Measurements from ENCODE around the gene ADAP1.

ADAP1 gene

DNA sequence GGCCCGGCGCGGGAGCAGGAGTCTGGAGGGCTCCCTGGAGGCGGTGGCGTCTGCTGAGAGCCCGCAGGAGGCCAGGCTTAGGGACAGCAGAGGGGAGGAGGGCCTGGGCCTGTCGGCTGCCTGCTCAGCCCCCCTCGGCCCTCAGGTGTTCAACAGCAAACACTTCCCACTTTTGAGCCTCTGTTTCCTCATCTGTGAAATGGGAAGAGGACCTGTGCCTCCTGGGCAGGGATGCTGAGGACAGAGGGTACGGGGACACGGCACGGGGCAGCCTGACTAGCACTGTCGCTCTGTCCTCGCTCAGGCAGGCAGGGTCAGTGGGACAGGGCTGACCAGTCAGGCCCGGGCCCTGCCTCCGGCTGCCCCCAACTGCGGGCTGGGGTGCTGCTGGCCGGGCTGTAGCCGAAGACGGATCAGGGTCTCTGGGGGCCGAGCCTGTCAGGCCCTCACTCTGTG, 29.2 kb upstream of the ADAP1 start:
- no peak overlapping the region for H2AFZ ChIP-seq (ENCODE audit: low read length)
- no peaks in the 10 kb centered on the region for H3K79me2 ChIP-seq (ENCODE audit: insufficient read depth, low read length)
- no peak overlapping the region for H3K4me2 ChIP-seq (ENCODE audit: low read length)
- H3K9ac ChIP-seq (ENCODE audit: low read length) = no peak overlapping the region
- H3K9me3 ChIP-seq (ENCODE audit: low read length) = no peaks in the 10 kb centered on the region
- no peak overlapping the region for H3K4me3 ChIP-seq (ENCODE audit: low read depth, low read length, poor library complexity, severe bottlenecking)
- no peaks in the 10 kb centered on the region for H4K20me1 ChIP-seq (ENCODE audit: insufficient read depth, low read length)
- H3F3A ChIP-seq (ENCODE audit: insufficient read depth, low read length) = no peaks in the 10 kb centered on the region
- TF ChIP-seq EZH2 (IDR thresholded peaks at IDR 0.05; ENCODE audit: borderline replicate concordance, low read length) = no peak
- TF ChIP-seq, protein P1, sequence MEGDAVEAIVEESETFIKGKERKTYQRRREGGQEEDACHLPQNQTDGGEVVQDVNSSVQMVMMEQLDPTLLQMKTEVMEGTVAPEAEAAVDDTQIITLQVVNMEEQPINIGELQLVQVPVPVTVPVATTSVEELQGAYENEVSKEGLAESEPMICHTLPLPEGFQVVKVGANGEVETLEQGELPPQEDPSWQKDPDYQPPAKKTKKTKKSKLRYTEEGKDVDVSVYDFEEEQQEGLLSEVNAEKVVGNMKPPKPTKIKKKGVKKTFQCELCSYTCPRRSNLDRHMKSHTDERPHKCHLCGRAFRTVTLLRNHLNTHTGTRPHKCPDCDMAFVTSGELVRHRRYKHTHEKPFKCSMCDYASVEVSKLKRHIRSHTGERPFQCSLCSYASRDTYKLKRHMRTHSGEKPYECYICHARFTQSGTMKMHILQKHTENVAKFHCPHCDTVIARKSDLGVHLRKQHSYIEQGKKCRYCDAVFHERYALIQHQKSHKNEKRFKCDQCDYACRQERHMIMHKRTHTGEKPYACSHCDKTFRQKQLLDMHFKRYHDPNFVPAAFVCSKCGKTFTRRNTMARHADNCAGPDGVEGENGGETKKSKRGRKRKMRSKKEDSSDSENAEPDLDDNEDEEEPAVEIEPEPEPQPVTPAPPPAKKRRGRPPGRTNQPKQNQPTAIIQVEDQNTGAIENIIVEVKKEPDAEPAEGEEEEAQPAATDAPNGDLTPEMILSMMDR (IDR thresholded peaks at IDR 0.05; ENCODE audit: low read length) = no peak
- H3K36me3 ChIP-seq (ENCODE audit: insufficient read depth, low read length) = no peaks in the 10 kb centered on the region
- H3K27me3 ChIP-seq (ENCODE audit: insufficient read depth, low read length) = peaks cover 5% of the 10 kb centered on the region; the same call in 1 of the 2 replicates
- H3K27ac ChIP-seq (ENCODE audit: low read depth, low read length, poor library complexity, severe bottlenecking) = no peak overlapping the region
- H3K4me1 ChIP-seq (ENCODE audit: insufficient read depth, low read length, severe bottlenecking) = peaks cover 8% of the 10 kb centered on the region
- no peaks in the 10 kb centered on the region for H3K9me2 ChIP-seq (ENCODE audit: low read depth, low read length)

DNA sequence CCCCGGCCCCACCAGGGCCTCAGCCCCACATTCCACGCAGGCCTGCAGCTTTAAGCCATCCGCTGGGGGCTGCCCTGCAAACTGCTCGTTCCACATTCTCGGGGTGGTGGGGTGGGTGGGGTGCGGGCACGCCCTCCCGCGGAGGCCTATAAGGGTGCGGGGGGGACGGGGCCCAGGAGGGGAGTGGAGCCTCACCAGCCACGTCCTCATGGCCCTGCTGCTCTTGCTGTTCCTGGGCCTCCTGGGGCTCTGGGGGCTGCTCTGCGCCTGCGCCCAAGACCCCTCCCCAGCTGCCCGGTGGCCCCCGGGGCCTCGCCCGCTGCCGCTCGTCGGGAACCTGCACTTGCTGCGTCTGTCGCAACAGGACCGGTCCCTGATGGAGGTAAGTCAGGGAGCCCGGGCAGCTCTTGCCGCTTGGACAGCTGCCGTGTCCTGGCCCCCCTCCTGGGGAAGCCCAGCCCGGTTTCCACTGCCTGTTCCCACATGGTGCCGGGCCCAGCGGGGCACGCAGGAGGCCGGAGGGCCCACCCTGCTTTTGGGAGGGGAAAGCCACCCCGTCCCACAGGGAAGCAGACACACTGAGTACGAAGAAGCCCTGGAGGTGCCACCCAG, 28.6 kb upstream of the ADAP1 start, which contains the start of gene CYP2W1:
TSS of gene CYP2W1 (plus strand) at position 178 of the 612 bp plus-strand sequence. CDS start at position 209, 31 bp downstream.
- Histone ChIP-seq H3K4me3 (ENCODE audit: low read depth, low read length, poor library complexity, severe bottlenecking) (no peak within 1 kb of the TSS), H3K9me3 (ENCODE audit: low read length) (no peaks in the 10 kb centered on the region), H4K20me1 (ENCODE audit: insufficient read depth, low read length) (no peaks in the 10 kb centered on the region), H3K9ac (ENCODE audit: low read length) (no peak within 1 kb of the TSS), H3K27me3 (ENCODE audit: insufficient read depth, low read length) (peaks cover 7% of the 10 kb centered on the region; the same call in 1 of the 2 replicates), H3F3A (ENCODE audit: insufficient read depth, low read length) (no peaks in the 10 kb centered on the region), H3K4me1 (ENCODE audit: insufficient read depth, low read length, severe bottlenecking) (peaks cover 8% of the 10 kb centered on the region), H3K36me3 (ENCODE audit: insufficient read depth, low read length) (no peaks in the 10 kb centered on the region), H3K79me2 (ENCODE audit: insufficient read depth, low read length) (no peaks in the 10 kb centered on the region), H2AFZ (ENCODE audit: low read length) (no peak within 1 kb of the TSS), H3K4me2 (ENCODE audit: low read length) (no peak within 1 kb of the TSS), H3K27ac (ENCODE audit: low read depth, low read length, poor library complexity, severe bottlenecking) (no peak within 1 kb of the TSS), H3K9me2 (ENCODE audit: low read depth, low read length) (no peaks in the 10 kb centered on the region)
- TF ChIP-seq, protein P1 (IDR thresholded peaks at IDR 0.05; ENCODE audit: low read length) = no peak

DNA sequence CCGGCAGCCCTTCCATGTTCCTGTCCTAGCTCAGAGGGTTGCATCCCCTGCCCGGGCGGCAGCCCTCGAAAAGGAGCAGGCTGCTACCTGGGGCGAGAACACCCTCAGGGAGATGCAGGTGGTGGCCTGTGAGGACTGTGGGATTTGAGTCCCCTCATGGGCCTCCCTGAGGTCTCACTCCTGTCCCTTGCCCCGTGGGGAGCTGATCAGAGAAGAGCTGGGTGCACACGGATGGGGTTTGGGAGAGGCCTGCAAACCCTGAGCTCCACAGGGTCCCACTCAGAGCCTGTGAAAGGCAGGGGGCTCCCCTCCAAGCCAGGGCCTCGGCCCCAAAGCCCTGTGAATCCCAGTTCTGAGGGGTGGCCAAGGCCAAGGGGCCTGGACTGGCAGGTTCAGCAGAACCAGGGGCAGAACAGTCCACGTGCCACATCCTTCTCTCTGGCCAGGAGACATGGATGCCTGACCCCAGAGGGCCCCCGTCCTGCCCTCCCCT, 28.1 kb upstream of the ADAP1 start:
- Histone ChIP-seq H3K27me3 (ENCODE audit: insufficient read depth, low read length) (peaks cover 7% of the 10 kb centered on the region; the same call in 1 of the 2 replicates), H3K9me3 (ENCODE audit: low read length) (no peaks in the 10 kb centered on the region), H3K27ac (ENCODE audit: low read depth, low read length, poor library complexity, severe bottlenecking) (no peak overlapping the region), H3K4me2 (ENCODE audit: low read length) (no peak overlapping the region), H3F3A (ENCODE audit: insufficient read depth, low read length) (no peaks in the 10 kb centered on the region), H3K4me3 (ENCODE audit: low read depth, low read length, poor library complexity, severe bottlenecking) (no peak overlapping the region), H4K20me1 (ENCODE audit: insufficient read depth, low read length) (no peaks in the 10 kb centered on the region), H3K4me1 (ENCODE audit: insufficient read depth, low read length, severe bottlenecking) (peaks cover 8% of the 10 kb centered on the region), H3K36me3 (ENCODE audit: insufficient read depth, low read length) (no peaks in the 10 kb centered on the region), H3K79me2 (ENCODE audit: insufficient read depth, low read length) (no peaks in the 10 kb centered on the region), H3K9me2 (ENCODE audit: low read depth, low read length) (no peaks in the 10 kb centered on the region), H2AFZ (ENCODE audit: low read length) (no peak overlapping the region), H3K9ac (ENCODE audit: low read length) (no peak overlapping the region)
- TF ChIP-seq, protein P1 (IDR thresholded peaks at IDR 0.05; ENCODE audit: low read length) = no peak
- no peak for TF ChIP-seq EZH2 (IDR thresholded peaks at IDR 0.05; ENCODE audit: borderline replicate concordance, low read length)
